HepG2 (cell line): ENCODE results near the gene ATRNL1. TPM values are rescaled to one million over a fixed set of nuclear protein-coding genes. Genes with fewer than 3 reads are reported as not detected.

Experiments
- ATAC-seq: fragments of 200-7000 bp; cut with Tn5 transposase; 3 replicates; pipeline ENCODE4 v1.9.1; 2020; ENCODE audit warnings: mild to moderate bottlenecking, moderate library complexity
- BruUV-seq: library from RNA; stranded (reverse); fragments of 400-500 nt; replicated peaks from 2 replicates; lab custom pipeline; 2021; lab: Mats Ljungman, UMichigan
- CTCF ChIA-PET: fragments of 300-600 bp; formaldehyde crosslinking; extraction: SDS; loops from one replicate; lab custom pipeline; 2021; ENCODE audit warnings: low total read pairs, inconsistent platforms, low intra/inter-chr PET ratio; lab: Yijun Ruan, JAX
- POLR2A ChIA-PET: fragments of 350-600 bp; sonication (Branson Sonifier 250); formaldehyde crosslinking; loops from one replicate; lab custom pipeline; 2020; ENCODE audit warnings: antibody characterized with exemption, inconsistent platforms; lab: Yijun Ruan, JAX
- DNase-seq: peaks from one replicate; pipeline ENCODE4 v3.0.0-alpha.2; 2015; ENCODE audit warnings: low spot score
- FAIRE-seq: peaks from 3 replicates; lab custom pipeline; 2011; peaks lifted over from hg19 to GRCh38; lab: Jason Lieb, UNC
- H2AFZ ChIP-seq: one replicate; pipeline ENCODE4 v1.6.1; 2011; ENCODE audit warnings: low read length, inconsistent platforms
- H3K27ac ChIP-seq: fragments of 300-600 bp; 3 replicates; pipeline ENCODE4 v1.8.0; 2011; ENCODE audit warnings: mixed run types, mild to moderate bottlenecking, mixed read lengths, low read length, inconsistent platforms; ENCODE audit not compliant: insufficient read depth; ENCODE audit errors: extremely low read length
- H3K27me3 ChIP-seq, 2 experiments: fragments of 200-600 bp in 1 of 2; 2 replicates in 1 of 2; 3 replicates in 1 of 2; pipeline versions ENCODE4 v1.6.0 to v1.8.0; 2011; ENCODE audit warnings: low read length in 2 of 2, mild to moderate bottlenecking in 2 of 2, moderate library complexity in 2 of 2, inconsistent platforms in 1 of 2; ENCODE audit not compliant: insufficient read depth in 2 of 2, control insufficient read depth in 1 of 2
- H3K36me3 ChIP-seq, 2 experiments: fragments of 200-600 bp in 1 of 2; replicated peaks in 1 of 2; 2 replicates in 1 of 2; 3 replicates in 1 of 2; pipeline versions ENCODE4 v1.5.1 to v1.8.0; 2011; ENCODE audit warnings: low read length in 2 of 2, inconsistent platforms in 1 of 2; ENCODE audit not compliant: insufficient read depth in 2 of 2, control insufficient read depth in 1 of 2
- H3K4me1 ChIP-seq: 2 replicates; pipeline ENCODE4 v1.5.1; 2012; ENCODE audit warnings: low read length, inconsistent platforms; ENCODE audit not compliant: insufficient read depth
- H3K4me2 ChIP-seq: 2 replicates; pipeline ENCODE4 v1.6.0; 2011; ENCODE audit warnings: low read depth, low read length, inconsistent platforms
- H3K4me3 ChIP-seq, 3 experiments: fragments of 200-600 bp in 1 of 3; sonication (generic), shearing (Covaris generic) in 1 of 3; replicated peaks in 1 of 3; 2 replicates each; pipeline ENCODE4 v1.5.1; 2011 to 2016; ENCODE audit warnings: low read length in 3 of 3, inconsistent platforms in 2 of 3, low read depth in 2 of 3, mild to moderate bottlenecking in 2 of 3, control low read depth in 1 of 3, mixed read lengths in 1 of 3; ENCODE audit not compliant: insufficient read depth in 1 of 3
- H3K79me2 ChIP-seq: one replicate; pipeline ENCODE4 v1.6.1; 2011; ENCODE audit warnings: low read length, inconsistent platforms; ENCODE audit not compliant: insufficient read depth
- H3K9ac ChIP-seq: 2 replicates; pipeline ENCODE4 v1.6.0; 2011; ENCODE audit warnings: mild to moderate bottlenecking, low read depth, low read length, inconsistent platforms; ENCODE audit not compliant: insufficient read depth
- H3K9me3 ChIP-seq: 2 replicates; pipeline ENCODE4 v1.5.1; 2012; ENCODE audit warnings: mild to moderate bottlenecking, low read length
- H4K20me1 ChIP-seq: 2 replicates; pipeline ENCODE4 v1.6.0; 2011; ENCODE audit warnings: inconsistent platforms, mild to moderate bottlenecking, low read length, moderate library complexity; ENCODE audit not compliant: insufficient read depth
- ATF3 ChIP-seq: sonication (generic); formaldehyde crosslinking; IDR thresholded peaks from 2 replicates; pipeline ENCODE4 v1.4.0; 2020; ENCODE audit warnings: missing genetic modification reagents
- ELK4 ChIP-seq: sonication (generic); formaldehyde crosslinking; IDR thresholded peaks from 2 replicates; pipeline ENCODE4 v1.9.0; 2021; ENCODE audit warnings: missing genetic modification reagents, borderline replicate concordance
- HDAC6 ChIP-seq: fragments of 200-600 bp; sonication (generic); IDR thresholded peaks from 2 replicates; pipeline ENCODE4 v1.7.0; 2017; ENCODE audit warnings: mild to moderate bottlenecking, antibody characterized with exemption, low read length, low read depth
- HMG20A ChIP-seq: IDR thresholded peaks from 2 replicates; pipeline ENCODE4 v1.6.1; 2016; ENCODE audit warnings: borderline replicate concordance
- MLX ChIP-seq: IDR thresholded peaks from 2 replicates; pipeline ENCODE4 v1.6.1; 2016
- NFKB2 ChIP-seq: sonication (generic); formaldehyde crosslinking; IDR thresholded peaks from 2 replicates; pipeline ENCODE4 v1.4.0; 2020; ENCODE audit warnings: missing genetic modification reagents, borderline replicate concordance
- PHF20 ChIP-seq: sonication (generic); formaldehyde crosslinking; IDR thresholded peaks from 2 replicates; pipeline ENCODE4 v1.5.0; 2020; ENCODE audit warnings: mild to moderate bottlenecking, missing genetic modification reagents
- RXRB ChIP-seq: IDR thresholded peaks from 2 replicates; pipeline ENCODE4 v1.6.1; 2016; ENCODE audit warnings: borderline replicate concordance, missing genetic modification reagents, missing compliant biosample characterization
- SALL1 ChIP-seq: sonication (generic); formaldehyde crosslinking; IDR thresholded peaks from 2 replicates; pipeline ENCODE4 v1.8.0; 2022; ENCODE audit warnings: mild to moderate bottlenecking, missing genetic modification reagents
- SRY ChIP-seq: sonication (generic); formaldehyde crosslinking; IDR thresholded peaks from 2 replicates; pipeline ENCODE4 v1.8.0; 2022; ENCODE audit warnings: mild to moderate bottlenecking, missing genetic modification reagents
- TAF15 ChIP-seq: fragments of 200-400 bp; formaldehyde crosslinking; IDR thresholded peaks from one replicate; pipeline ENCODE4 v1.6.1; 2018; ENCODE audit warnings: mild to moderate bottlenecking, low read depth, low read length; ENCODE audit not compliant: poor library complexity, severe bottlenecking
- WIZ ChIP-seq: sonication (generic); formaldehyde crosslinking; IDR thresholded peaks from 2 replicates; pipeline ENCODE4 v1.5.1; 2020; ENCODE audit warnings: mild to moderate bottlenecking, missing genetic modification reagents
- XRCC5 ChIP-seq: fragments of 200-400 bp; formaldehyde crosslinking; optimal IDR thresholded peaks from 2 replicates; pipeline ENCODE3; 2017; ENCODE audit warnings: mild to moderate bottlenecking, low read length
- ZFP62 ChIP-seq: sonication (generic); formaldehyde crosslinking; IDR thresholded peaks from 2 replicates; pipeline ENCODE4 v1.4.0; 2020; ENCODE audit warnings: missing genetic modification reagents
- ZNF276 ChIP-seq: sonication (generic); formaldehyde crosslinking; IDR thresholded peaks from 2 replicates; pipeline ENCODE4 v1.4.0; 2020; ENCODE audit warnings: mild to moderate bottlenecking, low read depth, missing genetic modification reagents
- WGBS: methylation state at CpG from one replicate; pipeline ENCODE4 v1.1.6; 2017; ENCODE audit warnings: low lambda C conversion rate; 5-methylcytosine and 5-hydroxymethylcytosine counted together
- in situ Hi-C: cut with HindIII; loops from 2 replicates; pipeline ENCODE4 v1.10.0; 2017; ENCODE audit warnings: low pct_unique_long_range_greater_than_20kb; ENCODE audit not compliant: extremely low pct_ligation_motif_present
- intact Hi-C: fragments of 100-400 bp; cut with micrococcal nuclease; formaldehyde crosslinking; loops from one replicate; pipeline ENCODE4 v1.10.0; 2022; ENCODE audit not compliant: unreplicated experiment
- polyA plus RNA-seq, 8 experiments: library from polyadenylated mRNA; depleted of rRNA in 3 of 8; stranded (reverse) in 7 of 8; unstranded in 1 of 8; fragments of >200 nt; fragmentation: Illumina TruSeq in 4 of 8; extraction: Trizol in 4 of 8; gene quantifications; 2 replicates each; pipeline versions ENCODE4 v1.2.1 to v1.2.3, GENCODE V29; 2011 to 2016; ENCODE audit warnings: low read depth in 4 of 8, missing spikeins in 1 of 8, mixed read lengths in 1 of 8; ENCODE audit not compliant: insufficient read depth in 1 of 8
- total RNA-seq, 5 experiments: library from RNA; depleted of rRNA; stranded (reverse); fragments of >200 nt; fragmentation: Illumina TruSeq; extraction: Trizol; gene quantifications; 2 replicates each; pipeline ENCODE4 v1.2.3, GENCODE V29; 2016; ENCODE audit warnings: low read depth in 1 of 5

The ATRNL1 gene
- total and polyA plus RNA-seq, 2 of the 13 experiments (the other 11 are each of a cell fraction or from before 2014, with no cell fraction given) = 0.04 TPM; not detected in 1

GRCh38 chr10:115772606-115773005, 679.4 kb downstream of the ATRNL1 start:
- H3K27ac ChIP-seq = no peak overlapping the region
- H3K4me3 ChIP-seq = no peak overlapping the region
- 5% methylated on average over 1 of the region's 1 CpG for WGBS
- DNase-seq (no peak), FAIRE-seq (no peak), ATAC-seq (no peak)
- ChIA-PET POLR2A (no interaction called here), CTCF (no interaction called here)
- H3K79me2 ChIP-seq = no peaks in the 10 kb centered on the region
- H4K20me1 ChIP-seq = no peaks in the 10 kb centered on the region
- no TSS peak for BruUV-seq
- TF ChIP-seq SALL1 (CRISPR knock-in tag) (no peak), PHF20 (CRISPR knock-in tag) (no peak), ATF3 (no peak), ELK4 (CRISPR knock-in tag) (no peak), SRY (CRISPR knock-in tag) (no peak), ZNF276 (CRISPR knock-in tag) (no peak), XRCC5 (no peak), TAF15 (no peak), HMG20A (CRISPR knock-in tag) (no peak), NFKB2 (no peak), WIZ (CRISPR knock-in tag) (no peak), RXRB (CRISPR knock-in tag) (no peak), ZFP62 (no peak), MLX (CRISPR knock-in tag) (no peak), HDAC6 (no peak)
- H3K4me2 ChIP-seq = no peak overlapping the region
- in situ Hi-C loops (no loop called here), intact Hi-C loops (no loop called here)
- H3K4me1 ChIP-seq = no peaks in the 10 kb centered on the region
- H3K27me3 ChIP-seq = no peaks in the 10 kb centered on the region
- no peak overlapping the region for H3K9ac ChIP-seq
- H3K36me3 ChIP-seq = no peaks in the 10 kb centered on the region
- H3K9me3 ChIP-seq = no peaks in the 10 kb centered on the region
- no peak overlapping the region for H2AFZ ChIP-seq
